ENCODE data around the gene ADARB1. TPM values are rescaled to one million over a fixed set of nuclear protein-coding genes. Genes with fewer than 3 reads are reported as not detected.

ADARB1 gene
- total RNA-seq, 4 donors from 2014 or later: 12.1 to 32.4 (median 14.4) TPM

GRCh38 chr21:45122432-45123132 is 48.2 kb downstream of the ADARB1 start:
- TF ChIP-seq CTCF (IDR thresholded peaks at IDR 0.05; ENCODE audit: low read depth): no peak

GRCh38 chr21:45123440-45123839 is 49.1 kb downstream of the ADARB1 start:
- TF ChIP-seq CTCF (IDR thresholded peaks at IDR 0.05; ENCODE audit: low read depth): no peak

GRCh38 chr21:45124596-45124995 is 50.2 kb downstream of the ADARB1 start:
- TF ChIP-seq CTCF (IDR thresholded peaks at IDR 0.05; ENCODE audit: low read depth): no peak

GRCh38 chr21:45125357-45125756 is 51.0 kb downstream of the ADARB1 start:
- TF ChIP-seq CTCF (IDR thresholded peaks at IDR 0.05; ENCODE audit: low read depth): no peak

- no peak for TF ChIP-seq CTCF (IDR thresholded peaks at IDR 0.05; ENCODE audit: low read depth)
Observed at GRCh38 chr21:45126204-45126626, 51.8 kb downstream of the ADARB1 start.

- no peak for TF ChIP-seq CTCF (IDR thresholded peaks at IDR 0.05; ENCODE audit: low read depth)
Observed at GRCh38 chr21:45126983-45127382, 52.6 kb downstream of the ADARB1 start.

GRCh38 chr21:45127937-45128336 is 53.6 kb downstream of the ADARB1 start:
- no peak for TF ChIP-seq CTCF (IDR thresholded peaks at IDR 0.05; ENCODE audit: low read depth)
